GM12865 (cell line): ENCODE results near the gene ZNF787.

Source experiments
- DNase-seq: peaks from one replicate; pipeline ENCODE4 v3.0.0; 2010; ENCODE audit warnings: low read depth
- H3K4me3 ChIP-seq: 2 replicates; pipeline ENCODE4 v1.5.1; 2011; ENCODE audit warnings: mild to moderate bottlenecking, low read depth, low read length, control low read depth
- TF ChIP-seq, protein P1 (sequence below): IDR thresholded peaks from 2 replicates; pipeline ENCODE4 v1.5.1; 2011; ENCODE audit warnings: low read length, control low read depth, low read depth, inconsistent platforms; ENCODE audit not compliant: insufficient read depth; ENCODE audit errors: missing control alignments

Gene ZNF787

DNA sequence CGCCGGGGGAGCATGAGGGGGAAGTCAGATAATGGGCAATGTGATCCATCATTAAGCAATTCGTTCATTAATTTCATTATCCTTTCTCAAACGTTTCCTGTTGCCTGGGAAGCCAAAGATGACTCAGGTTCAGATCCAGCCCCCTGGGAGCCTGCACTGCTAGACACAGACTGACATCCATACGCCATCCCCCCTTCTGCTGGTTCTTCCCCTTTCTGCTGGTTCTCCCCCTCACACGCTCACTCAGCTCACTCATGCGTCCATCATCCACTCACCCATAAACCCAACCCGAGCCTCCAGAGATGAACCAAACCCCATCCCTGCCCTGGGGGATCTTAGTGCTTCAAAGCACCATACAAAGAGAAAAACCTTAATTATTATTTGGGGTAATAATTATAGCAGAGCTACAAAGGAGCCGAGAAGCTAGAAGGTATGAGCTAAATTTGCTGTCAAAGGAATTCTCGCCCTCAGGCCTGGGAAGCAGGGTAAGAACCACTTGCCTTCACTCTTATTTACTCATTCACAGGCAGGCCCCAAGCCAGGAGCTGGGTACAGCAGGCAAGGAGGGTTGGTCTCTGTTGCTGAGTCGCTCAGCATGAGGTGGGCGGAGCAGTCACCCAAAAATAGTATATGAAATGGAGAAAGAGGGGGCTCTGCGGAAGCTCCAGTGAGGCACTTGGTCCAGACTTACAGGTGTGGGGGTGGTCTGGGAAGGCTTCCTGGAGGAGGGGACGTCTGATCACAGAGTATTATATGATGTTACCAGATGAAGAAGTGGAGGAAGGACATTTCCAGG, 13.0 kb upstream of the ZNF787 start:
- no peak overlapping the region for H3K4me3 ChIP-seq
- TF ChIP-seq, protein P1, sequence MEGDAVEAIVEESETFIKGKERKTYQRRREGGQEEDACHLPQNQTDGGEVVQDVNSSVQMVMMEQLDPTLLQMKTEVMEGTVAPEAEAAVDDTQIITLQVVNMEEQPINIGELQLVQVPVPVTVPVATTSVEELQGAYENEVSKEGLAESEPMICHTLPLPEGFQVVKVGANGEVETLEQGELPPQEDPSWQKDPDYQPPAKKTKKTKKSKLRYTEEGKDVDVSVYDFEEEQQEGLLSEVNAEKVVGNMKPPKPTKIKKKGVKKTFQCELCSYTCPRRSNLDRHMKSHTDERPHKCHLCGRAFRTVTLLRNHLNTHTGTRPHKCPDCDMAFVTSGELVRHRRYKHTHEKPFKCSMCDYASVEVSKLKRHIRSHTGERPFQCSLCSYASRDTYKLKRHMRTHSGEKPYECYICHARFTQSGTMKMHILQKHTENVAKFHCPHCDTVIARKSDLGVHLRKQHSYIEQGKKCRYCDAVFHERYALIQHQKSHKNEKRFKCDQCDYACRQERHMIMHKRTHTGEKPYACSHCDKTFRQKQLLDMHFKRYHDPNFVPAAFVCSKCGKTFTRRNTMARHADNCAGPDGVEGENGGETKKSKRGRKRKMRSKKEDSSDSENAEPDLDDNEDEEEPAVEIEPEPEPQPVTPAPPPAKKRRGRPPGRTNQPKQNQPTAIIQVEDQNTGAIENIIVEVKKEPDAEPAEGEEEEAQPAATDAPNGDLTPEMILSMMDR: no peak
- peak; percentile 56 for DNase-seq

DNA sequence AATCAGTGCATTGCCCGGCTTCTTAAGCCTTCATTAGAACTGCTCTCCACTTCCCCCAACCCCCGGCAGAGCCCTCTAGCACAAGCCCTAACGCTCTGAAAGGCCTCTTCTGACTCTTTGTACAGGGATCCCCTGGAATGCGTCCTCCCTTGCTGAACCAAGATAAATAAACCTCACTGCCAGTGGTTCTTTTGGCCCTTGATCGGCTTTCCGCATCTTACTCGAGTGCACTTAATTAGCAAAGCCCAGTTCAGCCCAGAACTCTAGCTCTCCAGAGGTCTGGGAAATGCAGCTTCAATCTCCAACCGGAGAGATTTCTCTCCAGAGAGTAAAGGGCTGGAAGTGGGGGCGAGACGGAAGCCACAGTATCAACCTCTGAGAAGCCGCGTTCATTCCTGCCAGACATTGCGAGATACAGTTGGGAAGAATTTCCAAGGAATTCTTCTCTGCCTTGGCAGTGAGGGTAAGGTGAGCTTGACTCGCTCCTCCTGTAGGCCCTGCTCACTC, 11.3 kb upstream of the ZNF787 start:
- no peak for DNase-seq
- TF ChIP-seq, protein P1: no peak
- no peak overlapping the region for H3K4me3 ChIP-seq

DNA sequence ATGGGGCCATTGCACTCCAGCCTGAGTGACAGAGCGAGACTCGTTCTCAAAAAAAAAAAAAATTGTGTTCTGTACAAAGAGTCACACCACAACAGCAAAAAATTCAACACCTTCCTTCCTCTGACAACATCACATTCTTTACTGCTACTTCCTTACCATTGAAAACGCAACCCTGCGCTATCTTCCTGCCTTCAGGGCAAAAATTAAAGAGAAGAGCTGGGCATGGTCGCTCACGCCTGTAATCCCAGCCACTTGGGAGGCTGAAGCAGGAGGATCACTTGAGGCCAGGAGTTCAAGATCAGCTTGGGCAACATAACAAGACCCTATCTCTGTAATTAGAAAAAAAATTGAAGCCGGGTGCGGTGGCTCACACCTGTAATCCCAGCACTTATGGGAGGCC, 10.6 kb upstream of the ZNF787 start:
- DNase-seq: no peak
- H3K4me3 ChIP-seq: no peak overlapping the region
- TF ChIP-seq, protein P1: no peak

DNA sequence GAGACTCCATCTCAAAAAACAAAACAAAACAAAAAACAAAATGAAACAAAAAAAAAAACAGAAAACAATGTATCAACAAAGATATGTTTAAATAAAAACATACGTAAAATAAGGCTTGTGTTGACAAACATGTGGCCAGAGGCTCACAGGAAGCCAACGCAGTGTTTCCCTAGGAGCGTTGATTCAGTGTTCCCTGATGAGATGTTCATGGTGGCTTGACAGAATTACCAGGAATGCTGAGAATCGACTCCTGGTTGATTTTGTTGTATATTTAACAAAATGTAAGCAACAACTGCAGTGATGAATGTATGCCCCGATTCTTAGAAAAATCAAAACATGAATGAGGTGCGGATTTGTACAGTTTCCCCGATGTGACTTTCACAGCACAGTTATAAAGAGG, 8.9 kb upstream of the ZNF787 start:
- TF ChIP-seq, protein P1: no peak
- DNase-seq: no peak

DNA sequence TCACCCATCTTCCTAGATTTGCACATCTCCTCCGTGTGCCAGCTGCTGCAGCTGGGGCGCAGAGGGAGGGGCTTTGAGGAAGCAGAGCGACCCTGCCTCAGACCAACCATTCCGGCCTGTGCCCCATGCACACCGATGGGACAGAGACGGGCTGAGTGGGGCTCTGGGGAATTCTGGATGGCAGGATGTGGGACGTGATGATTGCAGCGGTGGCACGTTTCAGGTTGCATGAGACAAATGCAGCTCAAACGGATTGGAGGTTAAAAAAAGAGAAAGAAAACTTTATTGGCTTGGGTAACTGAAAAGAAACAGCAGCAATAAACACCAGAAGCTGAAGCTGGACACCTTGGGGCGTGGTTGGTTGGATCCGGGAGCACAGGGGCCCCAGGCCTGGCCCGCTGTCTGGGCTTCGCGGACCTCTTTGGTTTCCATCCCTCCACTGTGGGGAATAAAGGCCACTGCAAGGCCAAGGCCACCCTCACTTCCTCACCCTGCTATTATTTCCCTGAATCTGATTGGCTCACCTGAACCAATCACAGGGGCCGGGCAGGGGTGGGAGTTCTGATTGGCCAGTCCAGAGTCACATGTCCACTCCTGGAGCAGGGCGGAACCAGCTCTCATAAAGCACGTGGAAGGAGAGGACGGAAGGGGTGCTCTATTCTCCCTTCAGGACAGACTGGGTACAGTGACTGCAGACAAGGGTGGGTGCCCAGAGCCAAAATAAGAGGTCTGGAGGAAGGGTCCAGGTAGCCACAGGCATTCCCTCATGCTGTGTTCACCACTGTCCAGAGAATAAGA, 6.1 kb upstream of the ZNF787 start:
- TF ChIP-seq, protein P1: no peak
- no peak for DNase-seq
- H3K4me3 ChIP-seq: no peak overlapping the region

More for the DNA sequence above, 8.9 kb upstream of the ZNF787 start:
- no peak overlapping the region for H3K4me3 ChIP-seq

DNA sequence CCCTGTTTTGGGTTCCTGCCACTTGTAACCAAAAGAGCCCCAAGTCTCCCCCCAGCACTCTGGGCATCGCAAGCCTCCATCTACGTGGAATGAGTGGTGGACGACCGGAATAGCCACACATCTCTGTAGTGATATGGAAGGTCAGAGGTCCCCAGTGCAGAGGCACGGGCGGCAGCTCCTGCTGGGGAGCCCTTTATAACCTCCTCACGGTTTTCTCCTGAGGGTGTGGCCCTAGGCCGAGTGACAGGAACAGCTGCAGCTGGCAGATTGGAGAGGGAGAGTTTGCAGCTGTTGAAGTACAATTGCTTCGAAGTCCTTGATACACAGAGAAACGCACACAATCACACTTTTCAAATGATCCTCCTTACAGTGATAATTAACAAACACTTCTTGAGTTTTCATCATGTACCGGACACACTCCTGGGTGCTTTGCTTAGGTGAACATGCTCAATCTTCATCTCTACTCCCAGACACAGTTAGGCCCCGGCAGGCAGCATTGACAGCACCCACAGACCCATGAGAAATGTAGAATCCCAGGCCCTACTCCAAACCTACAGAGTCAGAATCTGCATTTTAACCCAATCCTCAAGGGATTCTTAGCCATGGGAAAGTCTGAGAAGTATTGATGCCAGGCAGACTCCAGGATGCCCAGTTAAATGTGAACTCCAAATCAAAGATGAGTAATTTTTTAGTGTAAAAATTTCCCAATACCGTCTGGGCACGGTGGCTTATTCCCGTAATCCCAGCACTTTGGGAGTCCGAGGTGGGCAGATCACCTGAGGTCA, 4.9 kb upstream of the ZNF787 start:
- TF ChIP-seq, protein P1: no peak
- no peak overlapping the region for H3K4me3 ChIP-seq
- no peak for DNase-seq
